ENCODE measurements around the gene NHP2.

Gene NHP2

DNA sequence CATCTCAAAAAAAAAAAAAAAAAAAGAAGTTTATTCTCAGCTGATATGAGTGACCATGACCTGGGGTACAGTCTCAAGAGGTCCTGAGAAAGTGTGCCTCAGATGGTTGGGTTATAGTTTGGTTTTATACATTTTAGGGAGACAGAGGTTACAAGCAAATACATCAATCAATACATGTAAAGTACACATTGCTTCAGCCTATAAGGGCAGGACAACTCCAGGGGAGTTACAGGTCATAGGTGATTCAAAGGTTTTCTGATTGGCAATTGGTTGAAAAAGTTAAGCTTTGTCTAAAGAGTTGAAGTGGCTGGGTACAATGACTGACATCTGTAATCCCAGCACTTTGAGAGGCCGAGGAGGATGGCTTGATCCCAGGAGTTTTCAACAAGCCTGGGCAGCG is 35.7 kb upstream of the NHP2 start:
- no peak for TF ChIP-seq ZNF274 (IDR thresholded peaks at IDR 0.05; ENCODE audit: low read depth, low read length)
- no peak overlapping the region for H3K4me3 ChIP-seq (ENCODE audit: low read length)

DNA sequence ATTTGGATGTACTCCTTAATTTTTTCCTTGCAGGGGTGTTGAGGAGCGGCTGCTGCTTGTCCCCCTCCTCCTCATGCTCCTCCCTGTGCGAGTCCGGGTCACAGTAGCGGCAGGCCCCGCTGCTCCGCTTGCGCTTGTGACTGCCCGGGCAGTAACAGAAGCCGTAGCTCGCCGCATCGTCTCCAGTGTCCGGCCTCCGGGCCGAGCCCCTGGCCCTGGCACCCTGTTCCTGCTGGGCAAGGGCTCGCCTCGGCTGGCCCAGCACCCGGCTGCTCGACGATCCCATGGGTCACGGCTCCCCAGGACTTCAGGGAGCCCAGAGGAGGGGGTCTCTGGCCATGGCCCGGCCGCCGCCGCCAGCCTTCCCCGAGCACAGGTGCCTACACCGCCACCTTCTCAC is 33.3 kb upstream of the NHP2 start, which contains the start of gene GMCL2:
TSS of gene GMCL2 (minus strand) at position 358 of the 400 bp plus-strand sequence. CDS start at position 286, 72 bp downstream.
- TF ChIP-seq ZNF274 (IDR thresholded peaks at IDR 0.05; ENCODE audit: low read depth, low read length): no peak
- no peak within 1 kb of the TSS for H3K4me3 ChIP-seq (ENCODE audit: low read length)

DNA sequence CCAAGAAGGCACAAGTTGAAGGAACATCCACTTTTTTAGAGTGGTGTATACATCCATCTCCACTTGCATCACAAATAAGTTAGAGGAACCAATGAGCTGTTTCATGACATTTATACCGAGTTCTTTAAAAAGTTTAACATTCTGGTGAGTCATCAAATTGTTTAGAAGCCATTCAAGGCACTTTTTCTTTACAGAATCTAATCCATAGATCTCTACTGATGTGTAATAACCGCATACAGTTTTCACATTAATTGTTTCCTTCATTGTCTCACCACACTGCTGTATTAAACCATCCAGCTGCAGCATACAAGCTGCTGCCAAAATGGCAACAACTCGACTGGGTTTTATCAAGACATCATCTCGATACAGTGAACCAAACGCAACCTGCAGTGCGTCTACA is 32.7 kb upstream of the NHP2 start:
- no peak for TF ChIP-seq ZNF274 (IDR thresholded peaks at IDR 0.05; ENCODE audit: low read depth, low read length)
- no peak overlapping the region for H3K4me3 ChIP-seq (ENCODE audit: low read length)

GRCh38 chr5:178182158-178182876 is 28.6 kb upstream of the NHP2 start:
- TF ChIP-seq ZNF274 (IDR thresholded peaks at IDR 0.05; ENCODE audit: low read depth, low read length): no peak
- no peak overlapping the region for H3K4me3 ChIP-seq (ENCODE audit: low read length)

DNA sequence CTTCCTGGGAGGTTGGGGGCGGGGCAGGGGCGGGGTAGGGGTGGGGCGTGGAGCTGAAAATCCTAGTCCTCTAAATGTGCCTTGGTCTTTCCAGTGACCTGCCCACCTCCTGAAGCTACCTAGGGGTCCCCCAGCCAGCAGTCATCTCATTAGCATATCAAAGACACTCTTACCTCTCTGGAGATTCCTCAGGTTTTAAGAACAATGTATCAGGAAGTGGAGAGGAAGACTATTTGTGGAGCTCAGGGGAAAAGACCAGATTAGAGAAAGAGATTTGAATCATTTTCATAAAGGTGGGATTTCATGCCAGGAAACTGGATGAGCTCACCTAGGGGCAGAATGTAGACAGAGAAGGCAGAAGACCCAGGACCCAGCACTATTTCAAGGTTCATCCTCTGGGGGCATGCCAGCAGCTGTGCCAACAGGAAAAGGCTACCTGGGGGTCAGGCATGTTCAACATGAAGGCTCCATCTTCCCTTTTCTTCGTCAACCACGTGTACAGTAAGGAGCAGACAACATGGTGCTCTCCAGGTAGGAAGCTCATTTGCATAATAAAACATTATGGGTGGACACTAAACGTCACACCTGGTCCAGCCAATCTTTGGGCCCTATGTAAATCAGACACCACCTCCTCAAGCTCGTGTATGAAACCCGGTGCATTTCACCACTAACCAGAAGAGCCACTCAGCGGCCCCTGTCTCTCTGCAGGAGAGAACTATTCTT is 26.6 kb upstream of the NHP2 start:
- H3K4me3 ChIP-seq (ENCODE audit: low read length): no peak overlapping the region
- TF ChIP-seq ZNF274 (IDR thresholded peaks at IDR 0.05; ENCODE audit: low read depth, low read length): no peak

DNA sequence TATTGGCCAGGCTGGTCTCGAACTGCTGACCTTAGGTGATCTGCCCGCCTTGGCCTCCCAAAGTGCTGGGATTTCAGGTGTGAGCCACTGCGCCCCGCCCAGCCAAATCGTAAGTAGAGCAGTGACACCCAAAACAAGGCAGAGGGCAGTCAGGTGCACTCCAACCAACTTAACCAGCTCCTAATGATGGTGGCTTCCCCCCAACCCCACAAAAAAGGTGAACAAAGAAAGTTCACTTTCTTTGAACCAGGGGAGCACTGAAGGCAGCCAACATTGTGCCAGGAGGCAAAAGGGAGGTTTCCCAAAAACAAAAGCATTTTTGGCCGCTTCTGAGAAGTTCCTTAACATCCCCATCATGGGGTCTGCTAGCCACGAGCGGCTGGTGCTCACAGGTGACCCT is 23.9 kb upstream of the NHP2 start:
- H3K4me3 ChIP-seq (ENCODE audit: low read length): no peak overlapping the region
- no peak for TF ChIP-seq ZNF274 (IDR thresholded peaks at IDR 0.05; ENCODE audit: low read depth, low read length)

- H3K4me3 ChIP-seq (ENCODE audit: low read length): no peak overlapping the region
- no peak for TF ChIP-seq ZNF274 (IDR thresholded peaks at IDR 0.05; ENCODE audit: low read depth, low read length)
Observed at GRCh38 chr5:178176791-178177190, 23.1 kb upstream of the NHP2 start.

- no peak overlapping the region for H3K4me3 ChIP-seq (ENCODE audit: low read length)
- TF ChIP-seq ZNF274 (IDR thresholded peaks at IDR 0.05; ENCODE audit: low read depth, low read length): no peak
Observed at GRCh38 chr5:178174456-178174855, 20.8 kb upstream of the NHP2 start.

GRCh38 chr5:178170455-178170854 is 16.8 kb upstream of the NHP2 start:
- no peak for TF ChIP-seq ZNF274 (IDR thresholded peaks at IDR 0.05; ENCODE audit: low read depth, low read length)
- no peak overlapping the region for H3K4me3 ChIP-seq (ENCODE audit: low read length)

GRCh38 chr5:178165581-178165980 is 11.9 kb upstream of the NHP2 start:
- TF ChIP-seq ZNF274 (IDR thresholded peaks at IDR 0.05; ENCODE audit: low read depth, low read length): no peak
- no peak overlapping the region for H3K4me3 ChIP-seq (ENCODE audit: low read length)

DNA sequence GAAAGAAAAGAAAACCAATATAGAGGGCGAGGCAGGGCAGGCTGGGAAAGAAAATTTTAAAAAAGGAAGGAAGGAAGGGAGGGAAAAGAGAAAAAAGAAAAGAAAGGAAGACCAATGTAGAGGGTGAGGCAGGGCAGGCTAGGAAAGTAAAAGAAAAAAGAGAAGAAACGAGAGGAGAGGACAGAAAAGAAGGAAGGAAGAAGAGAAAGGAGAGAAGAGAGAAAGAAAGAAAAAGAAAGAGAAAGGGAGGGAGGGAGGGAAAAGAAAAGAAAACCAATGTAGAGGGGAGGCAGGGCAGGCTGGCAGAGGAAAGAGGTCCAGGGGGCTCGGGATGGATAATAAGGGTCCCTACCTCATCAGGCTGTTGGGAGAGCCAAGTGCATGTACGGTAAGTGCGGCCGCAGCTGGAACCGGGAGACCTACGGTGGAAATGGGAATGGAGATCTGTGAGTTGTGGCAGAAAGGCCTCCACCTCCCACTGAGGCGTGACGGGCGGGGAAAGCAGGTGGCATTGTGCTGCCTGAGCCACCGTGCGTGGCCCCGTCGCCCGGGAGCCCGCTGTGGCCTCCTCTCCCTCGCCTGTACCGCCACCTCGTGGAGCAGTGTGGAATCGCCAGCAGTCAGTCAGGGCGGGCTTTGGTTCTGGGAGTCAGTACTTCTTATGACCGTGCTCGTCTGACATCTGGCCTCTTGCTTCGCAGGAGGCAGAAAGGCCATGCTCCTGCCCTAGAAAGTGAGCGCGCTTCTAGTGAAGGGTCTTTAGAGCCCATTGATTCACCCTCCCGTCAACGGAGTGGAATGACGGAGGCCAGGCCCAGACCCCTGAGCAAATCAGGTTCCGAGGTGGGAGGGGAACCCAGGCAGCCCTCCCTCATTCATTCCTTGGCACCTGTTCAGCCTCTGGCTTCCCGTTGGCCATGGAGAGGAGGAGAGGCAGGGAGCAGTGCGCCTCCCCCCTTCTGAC is 10.4 kb upstream of the NHP2 start:
- TF ChIP-seq ZNF274 (IDR thresholded peaks at IDR 0.05; ENCODE audit: low read depth, low read length): no peak
- no peak overlapping the region; the same call in 1 of the 2 replicates for H3K4me3 ChIP-seq (ENCODE audit: low read length)

DNA sequence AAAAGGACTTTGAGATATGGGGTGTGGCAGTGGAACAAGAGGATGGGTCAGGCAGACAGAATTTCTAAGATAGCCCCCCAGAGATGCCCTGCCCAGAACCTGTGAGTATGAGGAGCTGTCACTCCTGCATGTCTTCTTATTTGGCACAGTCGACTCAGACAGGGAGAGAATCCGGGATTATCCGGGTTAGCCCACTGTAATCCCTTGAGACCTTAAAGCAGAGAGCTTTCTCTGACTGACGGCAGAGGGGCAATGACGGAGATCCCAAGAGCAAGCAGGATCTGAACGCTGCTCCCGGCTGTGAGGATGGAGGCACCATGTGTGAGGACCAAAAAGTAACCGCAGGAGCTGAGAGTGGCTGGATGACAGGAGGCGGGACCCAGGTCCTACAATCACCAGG is 8.8 kb upstream of the NHP2 start:
- H3K4me3 ChIP-seq (ENCODE audit: low read length): no peak overlapping the region
- no peak for TF ChIP-seq ZNF274 (IDR thresholded peaks at IDR 0.05; ENCODE audit: low read depth, low read length)

- H3K4me3 ChIP-seq (ENCODE audit: low read length): no peak overlapping the region
- no peak for TF ChIP-seq ZNF274 (IDR thresholded peaks at IDR 0.05; ENCODE audit: low read depth, low read length)
Observed at GRCh38 chr5:178160176-178160575, 6.5 kb upstream of the NHP2 start.

GRCh38 chr5:178155065-178155464 is 1.4 kb upstream of the NHP2 start:
- H3K4me3 ChIP-seq (ENCODE audit: low read length): no peak overlapping the region
- no peak for TF ChIP-seq ZNF274 (IDR thresholded peaks at IDR 0.05; ENCODE audit: low read depth, low read length)

All from GM08714 (cell line).